CD14-positive monocyte (primary cell): ENCODE results near the gene RC3H1. TPM values are rescaled to one million over a fixed set of nuclear protein-coding genes. Genes with fewer than 3 reads are reported as not detected.

Experiments used
- DNase-seq, 3 donors: peaks; one replicate each; pipeline ENCODE4 v3.0.0-alpha.2; 2011 to 2022
- H2AFZ ChIP-seq: 2 replicates; pipeline ENCODE4 v1.6.0; 2012; ENCODE audit warnings: mild to moderate bottlenecking, low read depth, low read length, inconsistent platforms; ENCODE audit not compliant: insufficient read depth, poor library complexity, severe bottlenecking
- H3K27ac ChIP-seq, 2 donors: 1 replicate in 1 of 2; 2 replicates in 1 of 2; pipeline ENCODE4 v1.5.1; 2012 to 2013; ENCODE audit warnings: low read length in 2 of 2, control low read depth in 1 of 2, inconsistent platforms in 1 of 2, low read depth in 1 of 2, mild to moderate bottlenecking in 1 of 2
- H3K27me3 ChIP-seq, 2 donors: one replicate each; pipeline versions ENCODE4 v1.6.0 to v1.6.1; 2011 to 2013; ENCODE audit warnings: low read length in 2 of 2; ENCODE audit not compliant: control insufficient read depth in 2 of 2, insufficient read depth in 2 of 2
- H3K36me3 ChIP-seq, 2 donors: replicated peaks in 1 of 2; 1 replicate in 1 of 2; 2 replicates in 1 of 2; pipeline versions ENCODE4 v1.5.1 to v1.6.1; 2012 to 2013; ENCODE audit warnings: low read length in 2 of 2, control low read depth in 1 of 2, inconsistent platforms in 1 of 2, mild to moderate bottlenecking in 1 of 2; ENCODE audit not compliant: insufficient read depth in 2 of 2, control insufficient read depth in 1 of 2
- H3K4me1 ChIP-seq, 2 donors: 1 replicate in 1 of 2; 2 replicates in 1 of 2; pipeline versions ENCODE4 v1.5.1 to v1.6.1; 2012 to 2013; ENCODE audit warnings: low read length in 2 of 2, control low read depth in 1 of 2, inconsistent platforms in 1 of 2, mild to moderate bottlenecking in 1 of 2, moderate library complexity in 1 of 2; ENCODE audit not compliant: insufficient read depth in 2 of 2, control insufficient read depth in 1 of 2
- H3K4me2 ChIP-seq: replicated peaks from 2 replicates; pipeline ENCODE3; 2012; ENCODE audit warnings: low read length, moderate library complexity, mild to moderate bottlenecking; ENCODE audit not compliant: poor library complexity, severe bottlenecking; ENCODE audit errors: extremely low read depth
- H3K4me3 ChIP-seq, 3 experiments: fragments of 200-600 bp in 1 of 3; sonication (generic) in 1 of 3; replicated peaks in 1 of 3; 1 replicate in 2 of 3; 2 replicates in 1 of 3; pipeline ENCODE4 v1.5.1; 2011 to 2013; ENCODE audit warnings: low read length in 3 of 3, mild to moderate bottlenecking in 3 of 3, control low read depth in 2 of 3, low read depth in 2 of 3, inconsistent platforms in 1 of 3, moderate library complexity in 1 of 3
- H3K79me2 ChIP-seq: 2 replicates; pipeline ENCODE4 v1.6.0; 2012; ENCODE audit warnings: mild to moderate bottlenecking, control low read depth, inconsistent platforms, low read length, moderate library complexity; ENCODE audit not compliant: insufficient read depth
- H3K9ac ChIP-seq: 2 replicates; pipeline ENCODE4 v1.6.0; 2017; ENCODE audit warnings: low read length, mild to moderate bottlenecking; ENCODE audit not compliant: insufficient read depth, poor library complexity, severe bottlenecking
- H3K9me3 ChIP-seq, 2 donors: replicated peaks in 1 of 2; 1 replicate in 1 of 2; 2 replicates in 1 of 2; pipeline versions ENCODE4 v1.5.1 to v1.6.1; 2012 to 2013; ENCODE audit warnings: low read length in 2 of 2, control low read depth in 1 of 2; ENCODE audit not compliant: control insufficient read depth in 1 of 2, insufficient read depth in 1 of 2
- H4K20me1 ChIP-seq: 2 replicates; pipeline ENCODE4 v1.6.0; 2012; ENCODE audit warnings: mild to moderate bottlenecking, low read length, control low read depth, moderate library complexity; ENCODE audit not compliant: insufficient read depth
- H3K27ac Mint-ChIP-seq, 7 donors: one replicate each; pipeline ENCODE4 v1.8.0; 2020; ENCODE audit warnings: mild to moderate bottlenecking in 7 of 7, mixed read lengths in 7 of 7, moderate library complexity in 6 of 7, inconsistent platforms in 2 of 7
- H3K27me3 Mint-ChIP-seq, 3 donors: one replicate each; pipeline ENCODE4 v1.8.0; 2021 to 2022; ENCODE audit warnings: low read depth in 3 of 3, mild to moderate bottlenecking in 3 of 3, mixed read lengths in 3 of 3, moderate library complexity in 3 of 3, inconsistent platforms in 1 of 3
- H3K36me3 Mint-ChIP-seq, 2 donors: one replicate each; pipeline ENCODE4 v1.8.0; 2020; ENCODE audit warnings: mixed read lengths in 2 of 2, inconsistent platforms in 1 of 2, mild to moderate bottlenecking in 1 of 2
- H3K4me1 Mint-ChIP-seq: one replicate; pipeline ENCODE4 v1.8.0; 2020; ENCODE audit warnings: mild to moderate bottlenecking, mixed read lengths
- H3K4me3 Mint-ChIP-seq, 2 donors: one replicate each; pipeline ENCODE4 v1.8.0; 2020; ENCODE audit warnings: mild to moderate bottlenecking in 2 of 2, mixed read lengths in 2 of 2, moderate library complexity in 1 of 2
- H3K9me3 Mint-ChIP-seq, 7 donors: one replicate each; pipeline ENCODE4 v1.8.0; 2020 to 2022; ENCODE audit warnings: mixed read lengths in 7 of 7, mild to moderate bottlenecking in 6 of 7, moderate library complexity in 6 of 7, inconsistent platforms in 2 of 7
- CTCF ChIP-seq: fragments of 200-600 bp; IDR thresholded peaks from one replicate; pipeline ENCODE4 v1.8.0; 2022; ENCODE audit warnings: antibody characterized with exemption, mild to moderate bottlenecking
- WGBS: methylation state at CpG from one replicate; pipeline ENCODE4 v1.1.5; 2013; ENCODE audit warnings: missing lambda C conversion rate; ENCODE audit not compliant: insufficient coverage; 5-methylcytosine and 5-hydroxymethylcytosine counted together
- intact Hi-C, 2 donors: fragments of 100-400 bp; cut with micrococcal nuclease; formaldehyde crosslinking; loops; one replicate each; pipeline versions ENCODE4 v1.15.0 to v1.15.1; 2023
- polyA plus RNA-seq, 3 donors: library from polyadenylated mRNA; depleted of rRNA in 1 of 3; unstranded in 2 of 3; stranded (reverse) in 1 of 3; fragments of 300-500 nt in 2 of 3; fragments of >200 nt in 1 of 3; fragmentation: Illumina TruSeq in 2 of 3; gene quantifications; 1 replicate in 2 of 3; 2 replicates in 1 of 3; pipeline ENCODE4 v1.2.3, GENCODE V29; 2012 to 2021

RC3H1 gene
- polyA plus RNA-seq, 3 donors, result 3.8 to 17.3 (median 7.8) TPM

DNA sequence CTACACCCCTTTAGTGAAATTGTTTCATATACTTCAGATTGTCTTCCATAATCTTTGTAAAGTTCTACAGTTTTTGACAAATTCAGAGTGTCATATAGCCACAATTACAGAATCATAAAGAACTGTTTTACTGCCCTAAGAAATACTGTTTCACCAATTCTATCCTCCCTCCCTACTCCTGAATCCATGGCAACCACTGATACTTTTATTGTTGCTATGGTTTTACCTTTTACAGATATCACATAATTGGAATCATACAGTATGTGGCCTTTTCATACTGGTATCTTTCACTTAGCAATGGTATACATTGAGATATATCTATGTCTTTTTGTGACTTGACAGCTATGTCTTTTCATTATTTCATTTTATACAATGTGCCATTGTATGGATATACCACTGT is 34.1 kb downstream of the RC3H1 start:
- Mint-ChIP-seq H3K36me3 (peaks cover 61 to 74% of the 10 kb centered on the region in 2 donors), H3K4me3 (no peak overlapping the region), H3K9me3 (no peaks in the 10 kb centered on the region), H3K27me3 (no peaks in the 10 kb centered on the region), H3K27ac (no peak overlapping the region), H3K4me1 (no peaks in the 10 kb centered on the region)
- no peak overlapping the region for H3K4me2 ChIP-seq
- no peak overlapping the region for H2AFZ ChIP-seq
- peaks cover 67 to 96% of the 10 kb centered on the region in 2 donors for H3K36me3 ChIP-seq
- no peaks in the 10 kb centered on the region for H3K9me3 ChIP-seq
- H4K20me1 ChIP-seq, result peaks cover 91% of the 10 kb centered on the region
- no peak for DNase-seq
- H3K4me3 ChIP-seq, result no peak overlapping the region
- no peaks in the 10 kb centered on the region for H3K4me1 ChIP-seq
- intact Hi-C loops, result no loop called here
- no peak overlapping the region for H3K9ac ChIP-seq
- H3K79me2 ChIP-seq, result peaks cover 66% of the 10 kb centered on the region
- no peak for TF ChIP-seq CTCF
- no peaks in the 10 kb centered on the region for H3K27me3 ChIP-seq
- H3K27ac ChIP-seq, result peak overlapping the region in 1 of 2 donors; percentile 29

DNA sequence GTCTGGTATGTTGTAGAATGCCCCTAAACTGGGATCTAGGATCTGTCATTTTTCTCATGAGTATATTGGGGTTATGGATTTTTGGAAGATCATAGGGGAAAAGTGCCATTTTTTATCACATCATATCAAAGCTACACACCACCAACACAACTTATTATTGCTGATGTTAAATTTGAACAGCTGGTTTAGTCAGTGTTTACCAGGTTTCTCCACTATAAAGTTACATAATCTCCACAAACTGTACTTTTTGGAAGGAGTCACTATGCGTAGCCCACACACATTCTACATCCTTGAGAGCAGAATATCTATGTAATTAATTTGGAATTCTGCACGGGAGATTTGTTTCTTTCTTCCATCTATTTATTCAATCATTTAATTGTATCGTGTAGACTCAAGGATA is 35.2 kb downstream of the RC3H1 start:
- H3K36me3 ChIP-seq, result peaks cover 65 to 96% of the 10 kb centered on the region in 2 donors
- H3K4me3 ChIP-seq, result no peak overlapping the region
- no peak overlapping the region for H3K4me3 Mint-ChIP-seq
- H3K9me3 ChIP-seq, result no peaks in the 10 kb centered on the region
- no CpG with 5 or more reads among the region's 3 CpGs for WGBS
- peaks cover 91% of the 10 kb centered on the region for H4K20me1 ChIP-seq
- H3K4me1 ChIP-seq, result no peaks in the 10 kb centered on the region
- H3K4me2 ChIP-seq, result no peak overlapping the region
- H3K27me3 Mint-ChIP-seq, result no peaks in the 10 kb centered on the region
- no peaks in the 10 kb centered on the region for H3K27me3 ChIP-seq
- peak overlapping the region in 2 of 7 donors; percentile 16 to 29 for H3K27ac Mint-ChIP-seq
- intact Hi-C loops, result no loop called here
- no peak overlapping the region for H3K9ac ChIP-seq
- no peak for DNase-seq
- peaks cover 55% of the 10 kb centered on the region for H3K79me2 ChIP-seq
- no peak for TF ChIP-seq CTCF
- peaks cover 56 to 74% of the 10 kb centered on the region in 2 donors for H3K36me3 Mint-ChIP-seq
- no peaks in the 10 kb centered on the region for H3K4me1 Mint-ChIP-seq
- H3K9me3 Mint-ChIP-seq, result no peaks in the 10 kb centered on the region
- no peak overlapping the region for H2AFZ ChIP-seq
- H3K27ac ChIP-seq, result peak overlapping the region in 1 of 2 donors; percentile 29
